Endothelial cell of umbilical vein (primary cell): Measurements from ENCODE around the gene CNTN5. TPM values are rescaled to one million over a fixed set of nuclear protein-coding genes. Genes with fewer than 3 reads are reported as not detected.

Experiments
- BruUV-seq: library from RNA; stranded (reverse); fragments of 400-500 nt; replicated peaks from 2 replicates; lab custom pipeline; 2021; lab: Mats Ljungman, UMichigan
- CTCF ChIA-PET: fragments of 300-600, 350-600 bp; sonication (Branson Sonifier 250); formaldehyde crosslinking; loops from one replicate; lab custom pipeline; 2021; ENCODE audit warnings: antibody characterized with exemption, inconsistent platforms; lab: Charles Lee
- POLR2A ChIA-PET: fragments of 300-600, 350-600 bp; sonication (Branson Sonifier 250); formaldehyde crosslinking; loops from one replicate; lab custom pipeline; 2021; ENCODE audit warnings: antibody characterized with exemption, inconsistent platforms; lab: Charles Lee
- DNase-seq: peaks from one replicate; pipeline ENCODE4 v3.0.0-alpha.2; 2011; ENCODE audit warnings: low read depth, low spot score
- FAIRE-seq: peaks from 2 replicates; lab custom pipeline; 2011; peaks lifted over from hg19 to GRCh38; lab: Jason Lieb, UNC
- H2AFZ ChIP-seq: 2 replicates; pipeline ENCODE4 v1.6.0; 2012; ENCODE audit warnings: low read depth, low read length, control low read depth, inconsistent platforms
- H3K27ac ChIP-seq: 2 replicates; pipeline ENCODE4 v1.5.1; 2011; ENCODE audit warnings: low read depth, mild to moderate bottlenecking, control low read depth, low read length, moderate library complexity; ENCODE audit not compliant: insufficient read depth
- H3K27me3 ChIP-seq, 2 experiments: 2 replicates each; pipeline versions ENCODE4 v1.6.0 to v1.6.1; 2011; ENCODE audit warnings: low read length in 2 of 2, mixed read lengths in 1 of 2; ENCODE audit not compliant: control insufficient read depth in 2 of 2, insufficient read depth in 2 of 2
- H3K36me3 ChIP-seq, 2 experiments: 2 replicates in 1 of 2; 3 replicates in 1 of 2; pipeline ENCODE4 v1.5.1; 2011; ENCODE audit warnings: low read length in 2 of 2, mild to moderate bottlenecking in 1 of 2, moderate library complexity in 1 of 2; ENCODE audit not compliant: control insufficient read depth in 2 of 2, insufficient read depth in 2 of 2; ENCODE audit errors: extremely low read depth in 1 of 2
- H3K4me1 ChIP-seq: 3 replicates; pipeline ENCODE4 v1.5.1; 2011; ENCODE audit warnings: mild to moderate bottlenecking, low read length; ENCODE audit not compliant: control insufficient read depth, insufficient read depth; ENCODE audit errors: extremely low read depth
- H3K4me2 ChIP-seq: 2 replicates; pipeline ENCODE4 v1.6.1; 2011; ENCODE audit warnings: low read length, control low read depth, mixed read lengths; ENCODE audit not compliant: insufficient read depth
- H3K4me3 ChIP-seq, 3 experiments: fragments of 200-600 bp in 1 of 3; sonication (generic), shearing (Covaris generic) in 1 of 3; replicated peaks in 1 of 3; 2 replicates each; pipeline ENCODE4 v1.5.1; 2011 to 2016; ENCODE audit warnings: control low read depth in 3 of 3, low read length in 3 of 3, mild to moderate bottlenecking in 2 of 3, inconsistent platforms in 1 of 3, low read depth in 1 of 3, moderate library complexity in 1 of 3; ENCODE audit not compliant: insufficient read depth in 1 of 3
- H3K79me2 ChIP-seq: 2 replicates; pipeline ENCODE4 v1.6.0; 2012; ENCODE audit warnings: low read length, inconsistent platforms; ENCODE audit not compliant: control insufficient read depth, insufficient read depth
- H3K9ac ChIP-seq: replicated peaks from 2 replicates; pipeline ENCODE3; 2011; ENCODE audit warnings: low read length, control low read depth; ENCODE audit not compliant: insufficient read depth; ENCODE audit errors: extremely low read depth
- H3K9me1 ChIP-seq: replicated peaks from 3 replicates; pipeline ENCODE4 v1.6.0; 2011; ENCODE audit warnings: mild to moderate bottlenecking, low read length; ENCODE audit not compliant: control insufficient read depth, insufficient read depth; ENCODE audit errors: extremely low read depth
- H3K9me3 ChIP-seq: replicated peaks from 2 replicates; pipeline ENCODE4 v1.5.1; 2012; ENCODE audit warnings: low read length, inconsistent platforms; ENCODE audit not compliant: control insufficient read depth, insufficient read depth
- H4K20me1 ChIP-seq: replicated peaks from 2 replicates; pipeline ENCODE3; 2011; ENCODE audit warnings: mild to moderate bottlenecking, low read length; ENCODE audit not compliant: control insufficient read depth, insufficient read depth; ENCODE audit errors: extremely low read depth
- EZH2 ChIP-seq: IDR thresholded peaks from 2 replicates; pipeline ENCODE4 v1.6.1; 2012; ENCODE audit warnings: borderline replicate concordance, low read depth, mild to moderate bottlenecking, moderate library complexity, low read length, inconsistent platforms; ENCODE audit not compliant: severe bottlenecking
- FOS ChIP-seq: IDR thresholded peaks from 2 replicates; pipeline ENCODE4 v1.6.1; 2011; ENCODE audit warnings: mild to moderate bottlenecking, low read length, moderate library complexity, borderline replicate concordance; ENCODE audit not compliant: insufficient read depth
- GATA2 ChIP-seq: IDR thresholded peaks from 2 replicates; pipeline ENCODE4 v1.7.0; 2011; ENCODE audit warnings: low read depth, mild to moderate bottlenecking, moderate library complexity, mixed read lengths, low read length; ENCODE audit not compliant: insufficient read length, insufficient read depth
- JUN ChIP-seq: IDR thresholded peaks from 2 replicates; pipeline ENCODE4 v1.6.1; 2011; ENCODE audit warnings: borderline replicate concordance, low read depth; ENCODE audit not compliant: insufficient read length, insufficient read depth
- MYC ChIP-seq: IDR thresholded peaks from one replicate; pipeline ENCODE4 v1.6.1; 2011; ENCODE audit warnings: mild to moderate bottlenecking, low read depth, low read length
- POLR2A ChIP-seq: IDR thresholded peaks from 2 replicates; pipeline ENCODE4 v1.6.1; 2012; ENCODE audit warnings: low read depth, mild to moderate bottlenecking, control low read depth, low read length
- POLR2AphosphoS5 ChIP-seq: IDR thresholded peaks from 2 replicates; pipeline ENCODE4 v1.6.1; 2012; ENCODE audit warnings: low read depth, mild to moderate bottlenecking, control low read depth, low read length, moderate library complexity; ENCODE audit not compliant: insufficient read depth
- dilution Hi-C: fragments of 300-500 bp; cut with MboI; formaldehyde crosslinking; loops from one replicate; pipeline ENCODE4 v1.15.0; 2019; ENCODE audit warnings: low sequenced_read_pairs; ENCODE audit not compliant: extremely low pct_ligation_motif_present
- intact Hi-C: fragments of 100-400 bp; cut with micrococcal nuclease; formaldehyde crosslinking; loops from one replicate; pipeline ENCODE4 v1.10.0; 2022
- polyA plus RNA-seq, 4 experiments: library from polyadenylated mRNA; depleted of rRNA in 3 of 4; stranded (reverse) in 3 of 4; unstranded in 1 of 4; fragments of >200 nt; gene quantifications; 2 replicates each; pipeline versions ENCODE4 v1.2.1 to v1.2.3, GENCODE V29; 2011 to 2012; ENCODE audit warnings: missing spikeins in 1 of 4
- total RNA-seq: library from RNA; stranded (reverse); gene quantifications from 2 replicates; pipeline ENCODE4 v1.2.3, GENCODE V29; 2021
- TF ChIP-seq, protein P1 (sequence below), 2 donors: IDR thresholded peaks; 1 replicate in 1 of 2; 2 replicates in 1 of 2; pipeline ENCODE4 v1.5.1; 2011; ENCODE audit warnings: low read length in 2 of 2, mild to moderate bottlenecking in 2 of 2, moderate library complexity in 2 of 2, control low read depth in 1 of 2, inconsistent platforms in 1 of 2, low read depth in 1 of 2; ENCODE audit not compliant: insufficient read depth in 1 of 2; ENCODE audit errors: extremely low read depth in 1 of 2
- TF ChIP-seq, protein P2 (sequence below): IDR thresholded peaks from 2 replicates; pipeline ENCODE4 v1.6.1; 2011; ENCODE audit not compliant: insufficient read depth, insufficient read length

The CNTN5 gene
- total and polyA plus RNA-seq, 2 donors (not counting 3 experiments of a cell fraction or from before 2014, with no cell fraction given), result not detected

- no TSS peak for BruUV-seq
- dilution Hi-C loops (no loop called here), intact Hi-C loops (no loop called here)
- Histone ChIP-seq H3K4me3 (no peak overlapping the region), H4K20me1 (no peaks in the 10 kb centered on the region), H3K79me2 (no peaks in the 10 kb centered on the region), H3K4me2 (no peak overlapping the region), H3K27me3 (no peaks in the 10 kb centered on the region), H2AFZ (no peak overlapping the region), H3K9ac (no peak overlapping the region), H3K36me3 (no peaks in the 10 kb centered on the region), H3K4me1 (no peaks in the 10 kb centered on the region), H3K27ac (no peak overlapping the region), H3K9me3 (peaks cover 2% of the 10 kb centered on the region), H3K9me1 (peaks cover 2% of the 10 kb centered on the region)
- FAIRE-seq, result no peak
- no peak for DNase-seq
- TF ChIP-seq POLR2AphosphoS5 (no peak), MYC (no peak), EZH2 (no peak), POLR2A (no peak), JUN (no peak), FOS (no peak), GATA2 (no peak)
- TF ChIP-seq, protein P1, sequence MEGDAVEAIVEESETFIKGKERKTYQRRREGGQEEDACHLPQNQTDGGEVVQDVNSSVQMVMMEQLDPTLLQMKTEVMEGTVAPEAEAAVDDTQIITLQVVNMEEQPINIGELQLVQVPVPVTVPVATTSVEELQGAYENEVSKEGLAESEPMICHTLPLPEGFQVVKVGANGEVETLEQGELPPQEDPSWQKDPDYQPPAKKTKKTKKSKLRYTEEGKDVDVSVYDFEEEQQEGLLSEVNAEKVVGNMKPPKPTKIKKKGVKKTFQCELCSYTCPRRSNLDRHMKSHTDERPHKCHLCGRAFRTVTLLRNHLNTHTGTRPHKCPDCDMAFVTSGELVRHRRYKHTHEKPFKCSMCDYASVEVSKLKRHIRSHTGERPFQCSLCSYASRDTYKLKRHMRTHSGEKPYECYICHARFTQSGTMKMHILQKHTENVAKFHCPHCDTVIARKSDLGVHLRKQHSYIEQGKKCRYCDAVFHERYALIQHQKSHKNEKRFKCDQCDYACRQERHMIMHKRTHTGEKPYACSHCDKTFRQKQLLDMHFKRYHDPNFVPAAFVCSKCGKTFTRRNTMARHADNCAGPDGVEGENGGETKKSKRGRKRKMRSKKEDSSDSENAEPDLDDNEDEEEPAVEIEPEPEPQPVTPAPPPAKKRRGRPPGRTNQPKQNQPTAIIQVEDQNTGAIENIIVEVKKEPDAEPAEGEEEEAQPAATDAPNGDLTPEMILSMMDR (IDR thresholded peaks at IDR 0.05; ENCODE audit: extremely low read depth in 1 of 2, insufficient read depth in 1 of 2, low read depth in 1 of 2, low read length in 2 of 2), result no peak
- TF ChIP-seq, protein P2, sequence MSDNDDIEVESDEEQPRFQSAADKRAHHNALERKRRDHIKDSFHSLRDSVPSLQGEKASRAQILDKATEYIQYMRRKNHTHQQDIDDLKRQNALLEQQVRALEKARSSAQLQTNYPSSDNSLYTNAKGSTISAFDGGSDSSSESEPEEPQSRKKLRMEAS, result no peak
- POLR2A ChIA-PET, result no interaction called here
- CTCF ChIA-PET, result no interaction called here
Observed at GRCh38 chr11:99814738-99815137, 794.0 kb downstream of the CNTN5 start.
